HG03095 (cell line): ENCODE results near the gene FAM120A.
A peak's percentile ranks its signal among the peaks of the same experiment; 100 is the strongest.
"Not testable (repeated sequence)": the region's sequence is repeated elsewhere in the genome, so short reads cannot be mapped to it uniquely, and the experiment has no call there.

Experiments used
- ATAC-seq: cut with Tn5 transposase; IDR thresholded peaks from one replicate; pipeline ENCODE4 v1.9.1; 2021; ENCODE audit warnings: moderate library complexity; ENCODE audit not compliant: unreplicated experiment

Gene FAM120A, protein sequence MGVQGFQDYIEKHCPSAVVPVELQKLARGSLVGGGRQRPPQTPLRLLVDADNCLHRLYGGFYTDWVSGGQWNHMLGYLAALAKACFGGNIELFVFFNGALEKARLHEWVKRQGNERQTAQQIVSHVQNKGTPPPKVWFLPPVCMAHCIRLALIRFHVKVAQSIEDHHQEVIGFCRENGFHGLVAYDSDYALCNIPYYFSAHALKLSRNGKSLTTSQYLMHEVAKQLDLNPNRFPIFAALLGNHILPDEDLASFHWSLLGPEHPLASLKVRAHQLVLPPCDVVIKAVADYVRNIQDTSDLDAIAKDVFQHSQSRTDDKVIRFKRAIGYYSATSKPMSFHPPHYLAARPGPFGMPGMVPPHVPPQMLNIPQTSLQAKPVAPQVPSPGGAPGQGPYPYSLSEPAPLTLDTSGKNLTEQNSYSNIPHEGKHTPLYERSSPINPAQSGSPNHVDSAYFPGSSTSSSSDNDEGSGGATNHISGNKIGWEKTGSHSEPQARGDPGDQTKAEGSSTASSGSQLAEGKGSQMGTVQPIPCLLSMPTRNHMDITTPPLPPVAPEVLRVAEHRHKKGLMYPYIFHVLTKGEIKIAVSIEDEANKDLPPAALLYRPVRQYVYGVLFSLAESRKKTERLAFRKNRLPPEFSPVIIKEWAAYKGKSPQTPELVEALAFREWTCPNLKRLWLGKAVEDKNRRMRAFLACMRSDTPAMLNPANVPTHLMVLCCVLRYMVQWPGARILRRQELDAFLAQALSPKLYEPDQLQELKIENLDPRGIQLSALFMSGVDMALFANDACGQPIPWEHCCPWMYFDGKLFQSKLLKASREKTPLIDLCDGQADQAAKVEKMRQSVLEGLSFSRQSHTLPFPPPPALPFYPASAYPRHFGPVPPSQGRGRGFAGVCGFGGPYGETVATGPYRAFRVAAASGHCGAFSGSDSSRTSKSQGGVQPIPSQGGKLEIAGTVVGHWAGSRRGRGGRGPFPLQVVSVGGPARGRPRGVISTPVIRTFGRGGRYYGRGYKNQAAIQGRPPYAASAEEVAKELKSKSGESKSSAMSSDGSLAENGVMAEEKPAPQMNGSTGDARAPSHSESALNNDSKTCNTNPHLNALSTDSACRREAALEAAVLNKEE

DNA sequence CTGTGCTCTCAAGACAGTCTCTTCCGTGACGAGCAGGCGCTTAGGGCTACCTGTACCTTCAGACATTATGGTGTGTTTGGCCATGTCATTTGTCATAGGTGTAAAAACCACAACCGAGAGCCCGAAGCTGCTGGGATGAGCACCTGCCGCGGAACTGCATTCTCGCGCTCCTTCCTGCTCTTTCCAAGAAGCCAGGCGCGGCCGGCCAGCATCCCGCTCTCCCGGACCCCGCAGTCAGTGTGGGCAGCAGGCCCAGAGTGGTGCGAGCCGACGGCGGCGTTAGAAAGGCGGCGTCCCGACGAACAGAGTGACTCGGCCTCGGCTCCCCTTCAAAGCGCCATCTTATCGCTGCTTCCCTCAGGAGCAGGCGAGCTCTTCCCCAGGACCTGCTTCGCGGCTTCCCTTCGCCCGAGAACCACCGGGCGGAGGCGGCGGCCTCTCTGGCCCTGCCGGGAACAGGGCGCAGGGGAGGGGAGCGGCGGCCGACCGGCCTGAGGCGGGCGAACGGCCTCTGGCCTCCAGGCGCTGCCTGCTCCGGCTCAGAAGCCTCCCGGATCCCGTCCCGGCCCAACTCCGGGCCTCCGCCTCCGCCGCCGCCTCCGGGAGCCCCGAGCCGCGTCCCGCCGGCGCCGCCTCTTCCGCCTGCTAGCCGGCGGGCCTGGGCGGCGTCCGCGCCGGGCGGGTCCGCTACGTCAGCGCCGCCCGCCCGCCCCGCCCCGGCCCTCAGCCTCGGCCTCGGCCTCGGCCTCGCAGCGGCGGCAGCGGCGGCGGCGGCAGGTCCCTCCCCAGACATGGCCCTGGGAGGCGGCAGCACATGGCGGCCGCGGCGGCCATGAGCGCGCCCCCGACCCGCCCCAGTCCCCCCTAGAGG, at the start of gene FAM120A:
Gene FAM120A, plus strand, starts transcription at position 741 of the 871 bp plus-strand sequence. CDS start 231 bp downstream, outside the sequence.
- ATAC-seq: peak; percentile 58

DNA sequence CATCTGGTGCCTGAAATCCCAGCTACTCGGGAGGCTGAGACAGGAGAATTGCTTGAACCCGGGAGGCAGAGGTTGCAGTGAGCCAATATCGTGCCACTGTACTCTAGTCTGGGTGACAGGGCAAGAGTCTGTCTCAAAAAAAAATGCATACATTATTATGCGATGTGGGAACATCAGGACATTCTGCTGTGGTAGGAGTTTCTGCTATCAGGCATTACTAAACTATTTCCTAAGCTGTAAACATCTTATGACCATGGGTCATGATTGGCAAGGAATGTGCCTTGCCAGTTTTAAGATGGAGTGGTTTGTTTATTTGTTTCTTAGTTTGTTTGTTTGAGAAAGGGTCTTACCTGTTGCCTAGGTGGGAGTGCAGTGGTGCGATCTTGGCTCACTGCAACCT, 45.1 kb upstream of the FAM120A start:
- no peak for ATAC-seq

DNA sequence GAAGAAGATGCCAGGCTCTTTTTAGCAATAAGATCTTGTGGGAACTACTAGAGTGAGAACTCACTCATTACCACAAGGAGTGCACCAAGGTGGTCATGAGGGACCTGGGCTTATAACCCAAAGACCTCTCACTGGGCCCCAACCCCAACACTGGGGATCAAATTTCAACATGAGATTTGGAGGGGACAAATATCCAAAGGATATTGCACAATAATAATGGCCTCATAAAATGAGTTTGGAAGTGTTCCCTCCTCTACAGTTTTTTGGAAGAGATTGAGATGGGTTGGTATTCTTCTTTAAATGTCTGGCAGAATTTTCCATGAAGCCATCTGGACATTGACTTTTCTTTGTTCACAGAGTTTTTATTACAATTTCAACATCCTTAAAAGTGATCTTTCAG, 38.0 kb upstream of the FAM120A start:
- ATAC-seq: no peak

DNA sequence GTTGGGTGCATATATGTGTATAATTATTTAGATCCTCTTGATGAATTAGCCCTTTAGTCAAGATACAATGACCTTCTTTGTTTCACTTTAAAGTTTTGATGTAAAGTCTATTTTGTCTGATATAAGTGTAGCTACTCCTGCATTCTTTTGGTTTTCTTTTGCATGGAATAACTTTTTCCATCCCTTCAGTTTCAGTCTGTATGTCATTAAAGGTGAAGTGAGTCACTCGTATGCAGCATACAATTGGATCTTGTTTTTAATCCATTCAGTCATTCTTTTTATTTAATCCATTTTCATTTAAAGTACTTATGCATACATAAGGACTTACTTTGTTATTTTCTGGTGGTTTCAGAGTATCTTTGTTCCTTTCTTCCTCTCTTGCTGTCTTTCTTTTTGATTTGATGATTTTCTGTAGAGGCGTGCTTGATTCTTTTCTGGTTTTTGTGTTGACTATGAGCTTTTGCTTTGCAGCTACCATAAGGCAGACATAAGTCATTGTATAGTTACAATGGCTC, 36.3 kb upstream of the FAM120A start:
- no peak for ATAC-seq

DNA sequence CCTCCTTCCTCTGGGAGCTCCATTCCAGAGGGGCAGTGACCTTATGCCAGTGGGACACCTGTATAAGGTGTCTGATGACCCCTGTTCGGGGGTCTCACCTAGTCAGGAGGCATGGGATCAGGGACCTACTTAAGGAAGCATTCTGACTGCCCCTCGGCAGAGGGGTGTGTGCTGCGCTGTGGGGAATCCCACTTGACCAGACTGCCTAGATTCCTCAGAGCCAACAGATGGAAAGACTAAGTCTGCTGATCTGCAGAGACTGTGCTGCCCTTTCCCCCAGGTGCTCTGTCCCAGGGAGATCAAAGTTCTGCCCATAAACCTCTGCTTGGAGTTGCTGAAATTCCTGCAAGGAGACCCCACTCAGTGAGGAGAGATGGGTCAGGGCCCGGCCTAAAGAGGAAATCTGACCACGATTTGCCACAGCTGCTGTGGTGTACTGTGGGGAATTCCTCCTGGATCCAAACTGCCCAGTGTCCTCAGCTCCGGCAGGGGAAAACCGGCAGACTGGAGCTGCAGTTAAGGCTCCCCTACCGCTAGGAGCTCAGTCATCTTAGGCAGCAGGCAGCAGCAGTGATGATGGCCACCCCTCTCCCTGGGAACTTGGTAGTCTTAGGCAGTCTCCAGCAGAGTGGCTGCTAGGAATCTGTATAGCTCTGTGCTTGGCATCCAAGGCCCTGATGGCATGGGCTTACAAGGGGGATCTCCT, 34.8 kb upstream of the FAM120A start:
- no peak for ATAC-seq

DNA sequence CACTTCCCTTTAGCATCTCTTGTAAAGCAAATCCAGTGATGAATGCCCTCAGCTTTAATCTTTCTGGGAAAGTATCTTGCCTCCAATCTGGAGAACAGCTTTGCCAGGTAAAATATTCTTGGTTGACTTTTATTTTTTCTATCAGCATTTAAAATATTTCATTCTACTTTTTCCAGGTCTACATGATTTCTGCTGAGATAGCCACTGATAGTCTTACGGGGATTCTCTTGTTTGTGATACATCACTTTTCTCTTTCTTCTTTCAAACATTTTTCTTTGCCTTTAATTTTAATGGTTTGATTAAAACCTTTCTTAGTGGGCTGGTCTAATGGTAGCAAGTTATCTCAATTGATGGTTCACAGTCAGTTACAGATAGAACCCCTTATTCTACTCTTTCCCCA, 33.9 kb upstream of the FAM120A start:
- no peak for ATAC-seq

DNA sequence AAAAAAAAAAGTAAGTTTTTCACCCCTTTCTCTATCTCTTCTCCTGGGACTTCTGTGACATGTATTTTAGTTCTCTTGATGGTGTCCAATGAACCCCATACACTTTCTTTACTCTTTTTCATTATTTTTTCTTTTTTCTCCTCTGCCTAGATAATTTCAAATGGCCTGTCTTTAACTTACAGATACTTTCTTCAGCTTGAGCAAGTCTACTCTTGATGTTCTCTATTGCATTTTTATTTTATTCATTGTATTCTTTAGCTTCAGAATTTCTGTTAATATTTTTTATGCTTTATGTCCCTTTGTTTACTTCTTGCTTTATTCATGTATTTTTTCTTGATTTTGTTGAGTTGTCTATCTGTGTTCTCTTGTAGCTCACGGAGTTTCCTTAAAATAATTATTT, 32.5 kb upstream of the FAM120A start:
- ATAC-seq: no peak

DNA sequence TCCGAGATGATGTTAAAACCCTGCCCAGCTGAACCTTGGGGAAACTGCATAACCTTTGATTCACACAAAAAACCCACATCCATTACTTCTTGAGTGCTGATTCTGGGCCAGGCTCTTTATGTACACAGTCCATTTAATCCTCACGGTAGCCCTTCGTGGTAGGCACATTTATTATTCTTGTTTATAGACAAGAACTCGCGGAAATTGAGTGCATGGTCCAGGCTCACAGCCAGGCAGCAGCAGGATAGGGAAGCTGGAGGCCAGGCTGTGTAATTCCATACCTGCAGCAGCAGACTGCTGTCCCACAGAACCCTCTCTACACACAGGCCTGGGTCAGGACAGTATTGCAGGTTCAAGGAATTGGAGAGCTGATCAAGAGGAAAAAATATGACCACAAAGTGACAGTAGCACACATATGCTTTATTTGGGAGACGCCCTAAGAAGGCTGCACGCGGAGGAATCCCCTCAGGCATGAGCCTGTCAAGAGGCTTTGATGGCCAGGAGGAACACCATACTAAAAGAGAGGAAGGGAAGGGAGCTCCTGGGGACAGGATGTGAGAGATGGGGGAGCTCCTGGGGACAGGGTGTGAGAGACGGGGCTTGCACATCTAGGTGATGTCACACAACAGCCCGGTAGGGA, 28.4 kb upstream of the FAM120A start:
- ATAC-seq: no peak

DNA sequence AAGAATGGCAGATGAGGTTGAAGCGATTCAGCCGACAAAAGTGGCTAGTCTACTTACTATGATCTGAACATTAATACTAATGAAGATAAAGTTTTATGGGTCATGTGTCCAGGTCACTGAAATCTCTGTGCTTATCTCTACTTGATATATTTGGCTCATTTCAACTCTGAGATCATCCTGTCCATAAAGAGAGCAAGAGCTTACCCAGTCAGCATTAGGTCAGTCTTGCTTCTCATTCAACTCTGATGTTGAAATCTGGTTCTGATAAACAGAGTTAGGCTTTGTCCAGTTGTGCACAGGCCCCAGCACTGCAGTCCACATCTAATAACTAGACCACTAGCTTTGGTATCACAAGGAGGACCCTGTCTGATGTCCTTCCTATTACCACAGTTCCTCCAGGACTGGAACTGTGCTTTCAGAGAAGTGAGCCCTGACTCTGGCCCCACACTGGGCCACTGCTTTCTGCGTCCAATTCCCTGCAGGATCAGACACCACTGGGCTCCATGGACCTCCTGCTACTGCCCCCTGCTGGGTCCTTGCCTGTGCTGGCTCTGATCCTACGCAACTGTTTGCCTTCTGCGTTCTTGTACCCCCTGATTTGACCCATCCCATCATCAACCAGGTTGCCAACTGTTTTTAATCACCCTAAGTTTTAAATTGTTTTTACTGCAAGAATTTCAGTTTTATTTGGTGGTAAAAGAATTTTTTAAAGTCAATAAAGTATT, 23.7 kb upstream of the FAM120A start:
- no peak for ATAC-seq

DNA sequence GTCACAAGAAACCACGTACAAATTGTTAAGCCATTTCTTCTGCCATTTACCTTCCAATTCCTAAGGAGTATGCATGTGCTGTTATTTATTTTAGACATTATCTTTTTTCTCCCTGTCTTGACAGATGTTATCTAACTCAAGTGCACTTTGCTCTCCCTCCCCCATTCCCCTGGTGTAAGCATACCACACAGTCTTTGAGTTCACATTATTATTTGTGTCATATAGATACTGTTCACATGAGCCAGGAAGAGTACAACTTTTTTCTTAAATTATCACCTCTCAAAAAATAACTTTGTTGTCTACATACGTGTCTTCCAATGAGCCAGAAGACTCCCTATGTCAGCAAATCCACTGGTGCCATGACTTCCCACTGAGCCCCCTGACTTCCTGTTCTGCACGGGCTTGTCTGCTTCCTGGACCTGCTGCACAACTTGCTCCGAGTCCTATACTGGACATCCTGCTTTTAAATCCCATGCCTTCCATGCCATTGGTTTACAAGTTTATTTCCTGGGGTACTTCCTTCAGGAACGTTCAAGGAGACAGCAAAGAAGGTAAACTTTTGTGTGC, 19.9 kb upstream of the FAM120A start:
- no peak for ATAC-seq

DNA sequence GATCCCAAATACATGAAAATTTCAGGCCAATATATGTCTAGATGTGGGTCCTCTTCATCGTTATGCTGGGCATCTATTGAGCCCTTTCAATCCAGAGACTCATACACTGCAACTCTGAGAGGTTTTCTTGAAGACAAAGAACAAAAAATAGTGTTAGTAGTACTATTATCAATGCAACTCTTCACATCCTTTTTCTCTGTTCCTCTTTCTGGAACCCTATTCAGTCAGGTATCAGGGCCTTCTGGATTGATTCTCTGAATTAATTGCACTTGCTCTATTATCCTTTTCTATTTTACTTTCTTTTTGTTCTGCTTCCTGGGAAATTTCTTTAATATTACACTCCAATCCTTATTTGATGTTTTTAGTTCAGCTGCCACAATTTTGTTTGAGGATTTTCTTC, 18.5 kb upstream of the FAM120A start:
- no peak for ATAC-seq

DNA sequence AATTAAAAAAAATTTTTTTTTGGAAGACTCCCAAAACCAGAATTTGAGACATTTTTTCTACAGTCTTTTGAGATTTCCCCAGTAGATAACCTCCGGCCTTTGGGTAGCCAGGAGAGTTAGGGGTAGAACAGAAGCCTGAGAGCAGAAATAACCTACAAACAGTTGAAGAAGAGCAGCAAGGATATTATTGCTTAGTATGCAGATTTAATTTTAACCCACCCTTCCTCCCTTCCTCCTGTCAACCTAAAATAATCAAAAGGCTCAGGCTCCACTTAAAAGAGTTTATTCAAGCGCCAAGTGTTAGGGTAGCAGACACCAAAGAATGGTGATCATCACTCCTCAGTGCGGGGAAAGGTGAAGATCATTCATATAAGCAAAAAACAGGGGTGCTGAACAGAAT, 17.4 kb upstream of the FAM120A start:
- ATAC-seq: no peak

DNA sequence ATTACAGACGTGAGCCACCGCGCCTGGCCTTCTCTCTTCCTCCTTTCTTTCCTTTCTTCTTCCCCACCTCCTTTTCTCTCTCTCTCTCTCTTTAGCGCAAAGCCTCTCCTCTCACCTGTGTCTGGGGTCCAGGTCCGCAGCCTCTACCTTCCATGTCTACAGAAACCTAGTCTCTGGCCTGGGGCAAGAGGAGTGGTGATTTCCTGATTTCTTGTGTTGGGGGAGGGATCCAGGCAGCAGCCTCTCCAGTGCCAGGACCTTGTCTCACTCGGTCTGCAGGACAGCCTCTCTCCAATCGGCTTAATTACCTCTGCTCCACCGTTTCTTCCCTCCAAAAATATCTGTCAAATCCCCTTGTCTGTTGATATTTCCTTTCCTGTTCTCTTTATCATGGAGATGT, 16.1 kb upstream of the FAM120A start:
- no peak for ATAC-seq

DNA sequence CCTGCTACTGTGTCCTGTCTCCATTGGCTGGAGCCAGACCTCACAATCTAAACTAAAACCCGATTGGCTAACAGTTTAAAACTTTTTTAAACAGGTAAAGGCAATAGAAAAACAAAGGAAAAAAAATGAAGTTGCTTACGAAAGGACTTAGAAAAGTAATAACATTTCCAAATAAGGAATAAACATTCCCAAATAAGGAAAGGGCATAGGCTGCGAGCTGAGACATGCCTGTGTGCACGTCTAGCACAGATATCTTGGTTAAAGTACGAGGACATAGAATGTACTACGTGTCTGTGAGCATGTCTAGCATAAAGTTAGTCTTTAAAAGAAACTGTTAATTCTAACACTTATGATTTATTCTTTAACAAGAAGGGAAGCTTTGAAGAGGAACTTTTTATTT, 15.3 kb upstream of the FAM120A start:
- ATAC-seq: no peak

DNA sequence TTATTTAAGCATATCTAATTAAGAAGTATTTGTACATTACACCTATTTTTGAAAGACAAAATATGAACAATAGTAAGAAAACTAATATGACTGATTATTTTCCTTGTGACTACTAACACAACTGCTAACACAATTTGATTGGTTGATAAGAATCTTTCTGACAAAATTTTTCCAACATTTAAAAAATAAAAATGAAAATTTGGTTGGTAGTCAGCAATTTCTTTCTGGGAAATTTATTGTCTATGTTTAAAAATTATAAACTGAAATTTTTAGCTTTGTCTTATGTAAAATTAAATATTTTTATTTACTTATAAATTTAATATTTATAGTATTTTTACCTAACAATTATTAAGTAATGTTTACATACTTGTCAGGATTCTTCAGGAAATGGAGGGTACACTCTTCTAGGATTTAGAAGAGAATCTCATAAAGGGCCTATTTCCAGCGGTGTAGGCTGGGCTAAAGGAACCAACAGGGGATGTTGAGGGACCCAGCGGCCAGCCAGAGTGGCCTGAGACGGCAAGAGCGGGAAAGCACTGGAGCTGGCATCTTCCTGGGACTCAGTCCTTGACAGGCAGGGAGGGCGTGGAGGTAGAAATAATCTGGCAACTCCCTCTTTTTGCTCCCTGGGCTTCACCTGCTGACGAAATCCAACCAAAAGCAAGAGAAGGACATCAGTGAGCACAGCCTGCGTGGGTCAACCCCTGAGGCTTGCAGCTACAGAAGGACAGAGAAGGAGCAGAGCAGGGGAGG, 14.7 kb upstream of the FAM120A start:
- ATAC-seq: no peak

DNA sequence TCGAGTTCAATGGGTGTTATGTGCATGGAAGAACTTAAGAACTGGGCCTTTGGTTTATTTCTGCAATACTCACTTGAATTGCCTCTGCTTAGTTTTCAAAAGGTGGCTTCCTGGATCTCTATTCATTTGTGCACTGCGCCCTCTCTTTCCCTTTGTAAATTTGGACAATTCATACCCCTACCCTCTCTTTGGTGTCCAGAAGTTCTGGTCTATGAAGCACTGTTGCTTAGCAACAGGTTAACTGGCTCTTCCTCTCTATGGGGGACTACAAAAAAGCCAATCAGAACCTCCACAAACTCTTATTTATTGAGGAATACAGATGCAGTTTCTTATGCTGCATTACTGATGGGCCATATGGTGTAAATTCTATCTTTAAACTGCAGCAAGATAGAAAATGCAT, 13.5 kb upstream of the FAM120A start:
- ATAC-seq: no peak

DNA sequence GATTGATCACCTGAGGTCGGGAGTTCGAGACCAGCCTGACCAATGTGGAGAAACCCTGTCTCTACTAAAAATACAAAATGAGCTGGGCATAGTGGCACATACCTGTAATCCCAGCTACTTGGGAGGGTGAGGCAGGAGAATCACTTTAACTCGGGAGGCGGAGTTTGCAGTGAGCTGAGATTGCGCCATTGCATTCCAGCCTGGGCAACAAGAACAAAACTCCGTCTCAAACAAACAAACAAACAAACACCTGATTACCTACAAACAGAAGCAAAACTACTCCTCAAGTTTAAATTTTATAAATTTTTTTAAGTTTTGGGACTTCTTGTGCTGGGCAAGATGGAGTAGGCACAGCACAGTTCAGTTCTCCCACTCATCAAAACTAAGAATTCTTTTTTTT, 12.2 kb upstream of the FAM120A start:
- not testable (repeated sequence) for ATAC-seq
